ENCODE data around the gene WIPI1. TPM values are rescaled to one million over a fixed set of nuclear protein-coding genes. Genes with fewer than 3 reads are reported as not detected.

The WIPI1 gene
- polyA plus RNA-seq, 3 donors, result 28.4 to 36.2 (median 29.2) TPM

GRCh38 chr17:68462381-68463210 is 5.3 kb upstream of the WIPI1 start:
- peak; percentile 89 for DNase-seq

- DNase-seq, result no peak
These were observed 4.3 kb upstream of the WIPI1 start for GRCh38 chr17:68461589-68461988.

- no peak for DNase-seq
These were observed 3.8 kb upstream of the WIPI1 start for GRCh38 chr17:68461122-68461539.

- DNase-seq, result no peak
These were observed 3.4 kb upstream of the WIPI1 start for GRCh38 chr17:68460715-68461114.

- DNase-seq, result no peak
These were observed 2.9 kb upstream of the WIPI1 start for GRCh38 chr17:68460146-68460545.

- DNase-seq, result no peak
These were observed 1.8 kb upstream of the WIPI1 start for GRCh38 chr17:68459037-68459639.

GRCh38 chr17:68458260-68459036 is 1.2 kb upstream of the WIPI1 start:
- DNase-seq, result no peak

GRCh38 chr17:68457539-68458259 is 403 bp upstream of the WIPI1 start:
- peak; percentile 98 for DNase-seq

- DNase-seq, result peak; percentile 72
These were observed 743 bp downstream of the WIPI1 start for GRCh38 chr17:68456339-68457167.

- DNase-seq, result no peak
These were observed 1.4 kb downstream of the WIPI1 start for GRCh38 chr17:68455901-68456338.

- no peak for DNase-seq
These were observed 3.2 kb downstream of the WIPI1 start for GRCh38 chr17:68453991-68454665.

GRCh38 chr17:68452724-68453290 is 4.5 kb downstream of the WIPI1 start:
- DNase-seq, result no peak

- no peak for DNase-seq
These were observed 5.5 kb downstream of the WIPI1 start for GRCh38 chr17:68451670-68452354.

GRCh38 chr17:68450801-68451200 is 6.5 kb downstream of the WIPI1 start:
- no peak for DNase-seq

GRCh38 chr17:68450391-68450790 is 6.9 kb downstream of the WIPI1 start:
- DNase-seq, result no peak

- no peak for DNase-seq
These were observed 8.1 kb downstream of the WIPI1 start for GRCh38 chr17:68449021-68449739.

GRCh38 chr17:68446626-68447041 is 10.7 kb downstream of the WIPI1 start:
- DNase-seq, result no peak

- DNase-seq, result no peak
These were observed 11.6 kb downstream of the WIPI1 start for GRCh38 chr17:68445671-68446070.
